NK-92 (cell line): Measurements from ENCODE around the gene CBFA2T2.
"Not testable (repeated sequence)": the region's sequence is repeated elsewhere in the genome, so short reads cannot be mapped to it uniquely, and the experiment has no call there.

Source experiments
- DNase-seq: peaks from one replicate; lab custom pipeline; 2025; ENCODE audit not compliant: unreplicated experiment; lab: John Stamatoyannopoulos, UW

CBFA2T2 gene

GRCh38 chr20:33689973-33690372, 200.1 kb downstream of the CBFA2T2 start:
- no peak for DNase-seq

- DNase-seq: no peak
Observed at GRCh38 chr20:33693289-33693688, 203.4 kb downstream of the CBFA2T2 start.

GRCh38 chr20:33693741-33694638, 204.1 kb downstream of the CBFA2T2 start:
- DNase-seq: no peak

GRCh38 chr20:33694639-33695012, 204.7 kb downstream of the CBFA2T2 start:
- DNase-seq: no peak

GRCh38 chr20:33696448-33696847, 206.6 kb downstream of the CBFA2T2 start:
- no peak for DNase-seq

- DNase-seq: no peak
Observed at GRCh38 chr20:33697129-33697528, 207.2 kb downstream of the CBFA2T2 start.

GRCh38 chr20:33698966-33699365, 209.1 kb downstream of the CBFA2T2 start:
- DNase-seq: not testable (repeated sequence)
